Right renal cortex interstitium (tissue), 3 donors: ENCODE results near the gene MTG1. TPM values are rescaled to one million over a fixed set of nuclear protein-coding genes. Genes with fewer than 3 reads are reported as not detected.
"Not testable (repeated sequence)": the region's sequence is repeated elsewhere in the genome, so short reads cannot be mapped to it uniquely, and the experiment has no call there.

Source experiments
- DNase-seq, 3 donors: peaks; one replicate each; pipeline ENCODE4 v3.0.0-alpha.2; 2013; ENCODE audit warnings: low read depth in 3 of 3, low spot score in 2 of 3
- polyA plus RNA-seq, 3 donors: library from polyadenylated mRNA; unstranded; fragments of 120-200 nt; gene quantifications; one replicate each; pipeline ENCODE4 v1.2.1, GENCODE V29; 2013; ENCODE audit not compliant: insufficient read length in 3 of 3

The MTG1 gene
- polyA plus RNA-seq, 3 donors, result 63.4 to 66.6 (median 65.1) TPM

- DNase-seq, result no peak
These were observed 16.7 kb upstream of the MTG1 start for GRCh38 chr10:133377025-133377817.

GRCh38 chr10:133377818-133378250 is 16.1 kb upstream of the MTG1 start:
- no peak for DNase-seq

GRCh38 chr10:133378251-133379096 is 15.5 kb upstream of the MTG1 start:
- peak in 2 of 3 donors; percentile 38 to 45 for DNase-seq

GRCh38 chr10:133379152-133379800 is 14.7 kb upstream of the MTG1 start, which contains the start of gene PAOX:
PAOX (plus strand) TSS chr10:133379262; CDS start chr10:133379317, 55 bp downstream.
- no peak for DNase-seq

GRCh38 chr10:133379801-133380666 is 13.9 kb upstream of the MTG1 start:
- no peak for DNase-seq

GRCh38 chr10:133381036-133381435 is 12.9 kb upstream of the MTG1 start:
- DNase-seq, result no peak

- no peak for DNase-seq
These were observed 10.4 kb upstream of the MTG1 start for GRCh38 chr10:133383551-133383950.

GRCh38 chr10:133384071-133384470 is 9.9 kb upstream of the MTG1 start:
- DNase-seq, result no peak

- no peak for DNase-seq
These were observed 8.7 kb upstream of the MTG1 start for GRCh38 chr10:133385214-133385613.

GRCh38 chr10:133386951-133387350 is 7.0 kb upstream of the MTG1 start:
- not testable (repeated sequence) for DNase-seq

GRCh38 chr10:133388236-133388972 is 5.6 kb upstream of the MTG1 start:
- no peak for DNase-seq

- no peak for DNase-seq
These were observed 4.8 kb upstream of the MTG1 start for GRCh38 chr10:133388973-133389818.

GRCh38 chr10:133390597-133391248 is 3.2 kb upstream of the MTG1 start:
- no peak for DNase-seq

- no peak for DNase-seq
These were observed 2.7 kb upstream of the MTG1 start for GRCh38 chr10:133391249-133391635.

GRCh38 chr10:133391761-133392518 is 2.0 kb upstream of the MTG1 start:
- no peak for DNase-seq

GRCh38 chr10:133393401-133394063 is 425 bp upstream of the MTG1 start:
- DNase-seq, result no peak

- DNase-seq, result no peak
These were observed 854 bp downstream of the MTG1 start for GRCh38 chr10:133394801-133395221.
